Large intestine (tissue), 3 donors: Measurements from ENCODE around the gene NRG2. TPM values are rescaled to one million over a fixed set of nuclear protein-coding genes. Genes with fewer than 3 reads are reported as not detected.

Experiments used
- DNase-seq, 2 donors: peaks; one replicate each; pipeline versions ENCODE4 v3.0.0 to v3.0.0-alpha.2; 2013
- H3K27ac ChIP-seq: one replicate; pipeline ENCODE4 v1.5.1; 2013; ENCODE audit warnings: low read length
- H3K27me3 ChIP-seq: 2 replicates; pipeline ENCODE4 v1.6.1; 2013; ENCODE audit warnings: low read length; ENCODE audit not compliant: control insufficient read depth, insufficient read depth
- H3K36me3 ChIP-seq: 2 replicates; pipeline ENCODE4 v1.6.1; 2013; ENCODE audit warnings: low read length; ENCODE audit not compliant: control insufficient read depth, insufficient read depth
- H3K4me1 ChIP-seq: one replicate; pipeline ENCODE4 v1.6.1; 2013; ENCODE audit warnings: low read length; ENCODE audit not compliant: control insufficient read depth, insufficient read depth
- H3K4me3 ChIP-seq: one replicate; pipeline ENCODE4 v1.5.1; 2013; ENCODE audit warnings: low read length
- H3K9me3 ChIP-seq: one replicate; pipeline ENCODE4 v1.6.1; 2013; ENCODE audit warnings: mild to moderate bottlenecking, low read depth, low read length, moderate library complexity; ENCODE audit not compliant: control insufficient read depth
- WGBS: methylation state at CpG from one replicate; pipeline ENCODE4 v1.1.5; 2013; ENCODE audit warnings: low lambda C conversion rate; ENCODE audit not compliant: insufficient coverage; 5-methylcytosine and 5-hydroxymethylcytosine counted together
- polyA plus RNA-seq: library from polyadenylated mRNA; unstranded; fragments of 120-200 nt; gene quantifications from one replicate; pipeline ENCODE4 v1.2.1, GENCODE V29; 2013

NRG2 gene
- polyA plus RNA-seq, 1 donor: 1.1 TPM

- Histone ChIP-seq H3K27me3 (peaks cover 35% of the 10 kb centered on the region), H3K9me3 (no peaks in the 10 kb centered on the region), H3K4me3 (no peak overlapping the region), H3K36me3 (no peaks in the 10 kb centered on the region), H3K4me1 (no peaks in the 10 kb centered on the region), H3K27ac (no peak overlapping the region)
- no peak for DNase-seq
- WGBS: no CpG with 5 or more reads among the region's 2 CpGs
Measured at GRCh38 chr5:139805545-139805944, 237.6 kb downstream of the NRG2 start.

- Histone ChIP-seq H3K36me3 (no peaks in the 10 kb centered on the region), H3K9me3 (no peaks in the 10 kb centered on the region), H3K27ac (no peak overlapping the region), H3K4me1 (no peaks in the 10 kb centered on the region), H3K4me3 (no peak overlapping the region), H3K27me3 (peaks cover 38% of the 10 kb centered on the region)
- no peak for DNase-seq
- WGBS: no CpG with 5 or more reads among the region's 17 CpGs
Measured at GRCh38 chr5:139804800-139805397, 238.2 kb downstream of the NRG2 start.

- no peaks in the 10 kb centered on the region for H3K9me3 ChIP-seq
- no peaks in the 10 kb centered on the region for H3K36me3 ChIP-seq
- no peaks in the 10 kb centered on the region for H3K4me1 ChIP-seq
- peaks cover 47% of the 10 kb centered on the region for H3K27me3 ChIP-seq
- WGBS: no CpG with 5 or more reads among the region's 2 CpGs
- DNase-seq: no peak
- no peak overlapping the region for H3K27ac ChIP-seq
- H3K4me3 ChIP-seq: no peak overlapping the region
Measured at GRCh38 chr5:139803978-139804377, 239.1 kb downstream of the NRG2 start.

- Histone ChIP-seq H3K4me3 (no peak overlapping the region), H3K9me3 (peaks cover 11% of the 10 kb centered on the region), H3K27ac (no peak overlapping the region), H3K27me3 (peaks cover 72% of the 10 kb centered on the region), H3K4me1 (no peaks in the 10 kb centered on the region), H3K36me3 (no peaks in the 10 kb centered on the region)
- no peak for DNase-seq
Measured at GRCh38 chr5:139799359-139799758, 243.7 kb downstream of the NRG2 start.

- no peaks in the 10 kb centered on the region for H3K36me3 ChIP-seq
- DNase-seq: no peak
- H3K4me3 ChIP-seq: no peak overlapping the region
- 0% methylated on average over 1 of the region's 2 CpGs for WGBS
- H3K27me3 ChIP-seq: peaks cover 77% of the 10 kb centered on the region
- peaks cover 11% of the 10 kb centered on the region for H3K9me3 ChIP-seq
- H3K4me1 ChIP-seq: no peaks in the 10 kb centered on the region
- no peak overlapping the region for H3K27ac ChIP-seq
Measured at GRCh38 chr5:139798883-139799282, 244.2 kb downstream of the NRG2 start.

DNA sequence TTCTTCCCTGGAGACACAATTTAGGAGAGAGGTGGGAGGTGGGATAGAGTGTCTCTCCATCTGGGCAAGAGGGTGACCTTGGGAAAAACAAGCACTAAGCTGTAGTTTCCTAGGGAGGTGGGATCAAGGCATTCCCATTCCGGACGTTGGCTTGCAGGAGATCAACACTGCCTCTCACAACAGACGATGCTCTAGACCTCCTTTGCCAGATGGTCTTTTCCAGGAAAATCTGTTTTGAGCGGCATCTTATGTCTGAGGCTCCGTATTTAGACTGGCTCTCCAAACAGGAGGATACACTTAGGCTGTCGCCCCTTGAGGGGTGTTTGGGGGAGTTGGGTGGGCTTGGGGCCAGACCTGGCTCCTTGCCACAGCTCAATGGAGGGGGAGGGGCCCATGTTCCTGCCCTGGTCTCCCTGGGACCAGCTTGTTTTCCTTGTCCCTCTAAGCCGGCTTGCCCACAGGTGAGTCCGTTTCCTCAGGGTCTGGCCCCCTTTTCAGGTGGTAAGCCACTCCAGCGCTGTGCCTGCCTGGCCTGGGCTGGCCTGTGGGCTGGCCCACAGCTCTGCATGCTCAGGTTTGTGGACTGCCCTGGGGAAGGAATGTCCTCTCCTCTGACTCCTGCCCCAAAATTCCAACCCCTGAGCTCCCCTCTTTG lies 245.1 kb downstream of the NRG2 start:
- no CpG with 5 or more reads among the region's 9 CpGs for WGBS
- H3K27me3 ChIP-seq: peaks cover 83% of the 10 kb centered on the region
- peaks cover 11% of the 10 kb centered on the region for H3K9me3 ChIP-seq
- H3K4me3 ChIP-seq: no peak overlapping the region
- no peaks in the 10 kb centered on the region for H3K4me1 ChIP-seq
- DNase-seq: no peak
- H3K36me3 ChIP-seq: no peaks in the 10 kb centered on the region
- H3K27ac ChIP-seq: no peak overlapping the region

DNA sequence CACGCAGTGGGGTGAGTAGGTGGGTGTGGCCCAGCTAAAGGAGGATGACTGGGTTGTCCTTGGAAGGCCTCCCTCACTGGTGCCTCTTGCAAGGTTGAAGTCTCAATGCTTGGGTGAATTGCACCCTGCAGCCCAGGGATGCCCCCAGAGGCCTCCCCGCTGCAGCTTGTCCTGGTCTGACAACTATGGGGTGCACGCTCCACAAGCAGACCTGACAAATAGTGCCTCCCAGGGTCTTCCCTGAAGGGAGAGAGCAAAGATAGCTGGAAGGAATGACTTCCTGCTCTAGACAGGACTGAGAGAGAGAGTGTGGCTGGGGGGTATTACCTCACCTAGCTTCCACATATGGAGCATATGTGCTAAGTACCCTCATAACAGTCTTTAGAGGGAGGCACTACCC lies 245.8 kb downstream of the NRG2 start:
- Histone ChIP-seq H3K4me1 (no peaks in the 10 kb centered on the region), H3K9me3 (peaks cover 11% of the 10 kb centered on the region), H3K27me3 (peaks cover 81% of the 10 kb centered on the region), H3K4me3 (no peak overlapping the region), H3K36me3 (no peaks in the 10 kb centered on the region), H3K27ac (no peak overlapping the region)
- no peak for DNase-seq
- no CpG with 5 or more reads among the region's 3 CpGs for WGBS

Other genes with a start within 250 kb of the NRG2 start
- 0.99 TPM for gene PSD2, start 247.5 kb downstream of the NRG2 start, polyA plus RNA-seq
- gene PURA, start 70.8 kb upstream of the NRG2 start, polyA plus RNA-seq: 16.0 TPM
- 9.4 TPM for gene IGIP, start 82.6 kb upstream of the NRG2 start, polyA plus RNA-seq
- 94.5 TPM for gene CYSTM1, start 131.9 kb upstream of the NRG2 start, polyA plus RNA-seq